A673 (cell line): Measurements from ENCODE around the gene ARSI. TPM values are rescaled to one million over a fixed set of nuclear protein-coding genes. Genes with fewer than 3 reads are reported as not detected.

ENCODE experiments used
- BruUV-seq: library from RNA; stranded (reverse); fragments of 400-500 nt; replicated peaks from 2 replicates; lab custom pipeline; 2021; lab: Mats Ljungman, UMichigan
- CTCF ChIA-PET: fragments of 300-600 bp; sonication (Branson Sonifier 250); formaldehyde crosslinking; loops from one replicate; lab custom pipeline; 2022; ENCODE audit warnings: antibody characterized with exemption; lab: Charles Lee
- POLR2A ChIA-PET: fragments of 300-600 bp; sonication (Branson Sonifier 250); formaldehyde crosslinking; loops from one replicate; lab custom pipeline; 2022; ENCODE audit warnings: antibody characterized with exemption; ENCODE audit not compliant: low non-redundant PET; lab: Charles Lee
- DNase-seq: peaks from one replicate; pipeline ENCODE4 v3.0.0-alpha.2; 2015; ENCODE audit warnings: low spot score
- H3K27ac ChIP-seq: fragments of 200-600 bp; sonication (generic); 2 replicates; pipeline ENCODE4 v1.5.1; 2016; ENCODE audit warnings: mixed run types, low read depth, mild to moderate bottlenecking, mixed read lengths, antibody characterized with exemption, low read length; ENCODE audit not compliant: poor library complexity, severe bottlenecking
- H3K27me3 ChIP-seq: fragments of 200-600 bp; sonication (generic); replicated peaks from 2 replicates; pipeline ENCODE4 v1.6.1; 2017; ENCODE audit warnings: mixed run types, low read depth, mild to moderate bottlenecking, mixed read lengths, antibody characterized with exemption, low read length; ENCODE audit not compliant: insufficient read depth, poor library complexity
- H3K36me3 ChIP-seq: fragments of 200-600 bp; sonication (generic); 2 replicates; pipeline ENCODE4 v1.6.1; 2016; ENCODE audit warnings: mixed run types, mild to moderate bottlenecking, mixed read lengths, antibody characterized with exemption, low read length; ENCODE audit not compliant: insufficient read depth, poor library complexity, severe bottlenecking
- H3K4me1 ChIP-seq: fragments of 200-600 bp; sonication (generic); 2 replicates; pipeline ENCODE4 v1.6.1; 2017; ENCODE audit warnings: mixed run types, mild to moderate bottlenecking, mixed read lengths, antibody characterized with exemption, low read length; ENCODE audit not compliant: insufficient read depth, poor library complexity, severe bottlenecking
- H3K4me3 ChIP-seq: fragments of 200-600 bp; sonication (generic); 2 replicates; pipeline ENCODE4 v1.5.1; 2016; ENCODE audit warnings: low read depth, mixed run types, mild to moderate bottlenecking, mixed read lengths, low read length; ENCODE audit not compliant: poor library complexity, severe bottlenecking
- H3K9me3 ChIP-seq: fragments of 200-600 bp; sonication (generic); 2 replicates; pipeline ENCODE4 v1.6.1; 2016; ENCODE audit warnings: mixed run types, low read depth, mild to moderate bottlenecking, mixed read lengths, antibody characterized with exemption, low read length; ENCODE audit not compliant: poor library complexity, severe bottlenecking
- CTCF ChIP-seq: fragments of 300-800, 200-600 bp; sonication (generic); conservative IDR thresholded peaks from 2 replicates; pipeline ENCODE4 v1.5.1; 2017; ENCODE audit warnings: low read depth, mild to moderate bottlenecking, antibody characterized with exemption, low read length, moderate library complexity, mixed read lengths
- EZH2 ChIP-seq: fragments of 200-600 bp; sonication (generic); IDR thresholded peaks from 2 replicates; pipeline ENCODE4 v1.6.1; 2017; ENCODE audit warnings: borderline replicate concordance, low read depth, mild to moderate bottlenecking, mixed read lengths, antibody characterized with exemption, low read length; ENCODE audit not compliant: poor library complexity, severe bottlenecking
- intact Hi-C: fragments of 100-400 bp; cut with micrococcal nuclease; formaldehyde crosslinking; loops from one replicate; pipeline ENCODE4 v1.10.0; 2022; ENCODE audit not compliant: unreplicated experiment
- total RNA-seq: library from RNA; stranded (reverse); gene quantifications from 2 replicates; pipeline ENCODE4 v1.2.3, GENCODE V29; 2021

Gene ARSI
- total RNA-seq, 1 experiment from 2014 or later: 0.30 TPM

- Histone ChIP-seq H3K27ac (no peak overlapping the region), H3K9me3 (no peaks in the 10 kb centered on the region), H3K27me3 (no peaks in the 10 kb centered on the region), H3K4me3 (no peak overlapping the region), H3K4me1 (peaks cover 20% of the 10 kb centered on the region), H3K36me3 (no peaks in the 10 kb centered on the region)
- POLR2A ChIA-PET: interaction anchor here (0.6 kb wide), 1 partner anchor 21 kb away, joined by 3 read pairs; no protein-coding TSS in a partner anchor
- no peak for DNase-seq
- CTCF ChIA-PET: interaction anchor here (0.6 kb wide), 1 partner anchor 77 kb away, joined by 3 read pairs; no protein-coding TSS in a partner anchor
- TF ChIP-seq EZH2 (no peak), CTCF (no peak)
- intact Hi-C loops: no loop called here
- no TSS peak for BruUV-seq
Measured at GRCh38 chr5:150304481-150305081, 1.9 kb upstream of the ARSI start.

- no TSS peak for BruUV-seq
- Histone ChIP-seq H3K36me3 (no peaks in the 10 kb centered on the region), H3K27ac (no peak overlapping the region), H3K27me3 (no peaks in the 10 kb centered on the region), H3K9me3 (no peaks in the 10 kb centered on the region), H3K4me1 (peaks cover 26% of the 10 kb centered on the region), H3K4me3 (no peak overlapping the region)
- no peak for TF ChIP-seq EZH2
- TF ChIP-seq CTCF: no peak
- CTCF ChIA-PET: no interaction called here
- intact Hi-C loops: no loop called here
- POLR2A ChIA-PET: interaction anchor here (0.6 kb wide), 1 partner anchor 22 kb away, joined by 3 read pairs; no protein-coding TSS in a partner anchor
- DNase-seq: no peak
Measured at GRCh38 chr5:150303660-150304386, 1.1 kb upstream of the ARSI start.

- DNase-seq: no peak
- Histone ChIP-seq H3K36me3 (no peaks in the 10 kb centered on the region), H3K27ac (no peak overlapping the region), H3K27me3 (no peaks in the 10 kb centered on the region), H3K4me3 (peak overlapping the region; percentile 28), H3K4me1 (peaks cover 30% of the 10 kb centered on the region), H3K9me3 (no peaks in the 10 kb centered on the region)
- TF ChIP-seq CTCF (no peak), EZH2 (no peak)
- no TSS peak for BruUV-seq
- POLR2A ChIA-PET: no interaction called here
- CTCF ChIA-PET: no interaction called here
- intact Hi-C loops: no loop called here
Measured at GRCh38 chr5:150303070-150303615, 438 bp upstream of the ARSI start.
